HL-60 (cell line): ENCODE results near the gene RNF220.

Experiments
- TF ChIP-seq, protein P1 (sequence below): IDR thresholded peaks from one replicate; pipeline ENCODE4 v1.5.1; 2011; ENCODE audit warnings: low read length, control low read depth, inconsistent platforms; ENCODE audit not compliant: insufficient read depth
- TF ChIP-seq, protein P2 (sequence below): IDR thresholded peaks from 2 replicates; pipeline ENCODE4 v1.6.1; 2012; ENCODE audit warnings: low read depth; ENCODE audit not compliant: insufficient replicate concordance

GRCh38 chr1:44408212-44408582 lies 3.1 kb downstream of the RNF220 start:
- TF ChIP-seq, protein P1, sequence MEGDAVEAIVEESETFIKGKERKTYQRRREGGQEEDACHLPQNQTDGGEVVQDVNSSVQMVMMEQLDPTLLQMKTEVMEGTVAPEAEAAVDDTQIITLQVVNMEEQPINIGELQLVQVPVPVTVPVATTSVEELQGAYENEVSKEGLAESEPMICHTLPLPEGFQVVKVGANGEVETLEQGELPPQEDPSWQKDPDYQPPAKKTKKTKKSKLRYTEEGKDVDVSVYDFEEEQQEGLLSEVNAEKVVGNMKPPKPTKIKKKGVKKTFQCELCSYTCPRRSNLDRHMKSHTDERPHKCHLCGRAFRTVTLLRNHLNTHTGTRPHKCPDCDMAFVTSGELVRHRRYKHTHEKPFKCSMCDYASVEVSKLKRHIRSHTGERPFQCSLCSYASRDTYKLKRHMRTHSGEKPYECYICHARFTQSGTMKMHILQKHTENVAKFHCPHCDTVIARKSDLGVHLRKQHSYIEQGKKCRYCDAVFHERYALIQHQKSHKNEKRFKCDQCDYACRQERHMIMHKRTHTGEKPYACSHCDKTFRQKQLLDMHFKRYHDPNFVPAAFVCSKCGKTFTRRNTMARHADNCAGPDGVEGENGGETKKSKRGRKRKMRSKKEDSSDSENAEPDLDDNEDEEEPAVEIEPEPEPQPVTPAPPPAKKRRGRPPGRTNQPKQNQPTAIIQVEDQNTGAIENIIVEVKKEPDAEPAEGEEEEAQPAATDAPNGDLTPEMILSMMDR = no peak
- TF ChIP-seq, protein P2, sequence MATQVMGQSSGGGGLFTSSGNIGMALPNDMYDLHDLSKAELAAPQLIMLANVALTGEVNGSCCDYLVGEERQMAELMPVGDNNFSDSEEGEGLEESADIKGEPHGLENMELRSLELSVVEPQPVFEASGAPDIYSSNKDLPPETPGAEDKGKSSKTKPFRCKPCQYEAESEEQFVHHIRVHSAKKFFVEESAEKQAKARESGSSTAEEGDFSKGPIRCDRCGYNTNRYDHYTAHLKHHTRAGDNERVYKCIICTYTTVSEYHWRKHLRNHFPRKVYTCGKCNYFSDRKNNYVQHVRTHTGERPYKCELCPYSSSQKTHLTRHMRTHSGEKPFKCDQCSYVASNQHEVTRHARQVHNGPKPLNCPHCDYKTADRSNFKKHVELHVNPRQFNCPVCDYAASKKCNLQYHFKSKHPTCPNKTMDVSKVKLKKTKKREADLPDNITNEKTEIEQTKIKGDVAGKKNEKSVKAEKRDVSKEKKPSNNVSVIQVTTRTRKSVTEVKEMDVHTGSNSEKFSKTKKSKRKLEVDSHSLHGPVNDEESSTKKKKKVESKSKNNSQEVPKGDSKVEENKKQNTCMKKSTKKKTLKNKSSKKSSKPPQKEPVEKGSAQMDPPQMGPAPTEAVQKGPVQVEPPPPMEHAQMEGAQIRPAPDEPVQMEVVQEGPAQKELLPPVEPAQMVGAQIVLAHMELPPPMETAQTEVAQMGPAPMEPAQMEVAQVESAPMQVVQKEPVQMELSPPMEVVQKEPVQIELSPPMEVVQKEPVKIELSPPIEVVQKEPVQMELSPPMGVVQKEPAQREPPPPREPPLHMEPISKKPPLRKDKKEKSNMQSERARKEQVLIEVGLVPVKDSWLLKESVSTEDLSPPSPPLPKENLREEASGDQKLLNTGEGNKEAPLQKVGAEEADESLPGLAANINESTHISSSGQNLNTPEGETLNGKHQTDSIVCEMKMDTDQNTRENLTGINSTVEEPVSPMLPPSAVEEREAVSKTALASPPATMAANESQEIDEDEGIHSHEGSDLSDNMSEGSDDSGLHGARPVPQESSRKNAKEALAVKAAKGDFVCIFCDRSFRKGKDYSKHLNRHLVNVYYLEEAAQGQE = no peak
